ENCODE measurements around the gene IGSF9.

Gene IGSF9

GRCh38 chr1:159882527-159882862, 62.9 kb downstream of the IGSF9 start:
- Histone ChIP-seq H3K4me1 (ENCODE audit: control extremely low read depth in 1 of 4, control insufficient read depth in 4 of 4, insufficient read depth in 4 of 4, low read length in 3 of 4) (peaks cover 0 to 25% (median 13%) of the 10 kb centered on the region in 4 experiments), H3K9me3 (ENCODE audit: control extremely low read depth in 1 of 5, control insufficient read depth in 4 of 5, insufficient read depth in 2 of 5, low read depth in 1 of 5, low read length in 4 of 5) (no peaks in the 10 kb centered on the region), H3K27ac (ENCODE audit: insufficient read depth in 1 of 2, low read depth in 1 of 2, low read length in 2 of 2, poor library complexity in 1 of 2, severe bottlenecking in 2 of 2) (no peak overlapping the region), H3K27me3 (replicated peaks in 2 of 5; ENCODE audit: control insufficient read depth in 4 of 5, insufficient read depth in 5 of 5, low read length in 4 of 5) (no peaks in the 10 kb centered on the region), H3K36me3 (ENCODE audit: control insufficient read depth in 4 of 4, insufficient read depth in 4 of 4, low read length in 3 of 4) (no peaks in the 10 kb centered on the region), H3K4me3 (ENCODE audit: control insufficient read depth in 1 of 7, extremely low read depth in 1 of 7, insufficient read depth in 4 of 7, low read depth in 2 of 7, low read length in 6 of 7) (no peak overlapping the region)
- ChIA-PET POLR2A (interaction anchor here (1.0 kb wide), 1 partner anchor 40 kb away, joined by 3 read pairs; no protein-coding TSS in a partner anchor), CTCF (interaction anchor here (5.2 to 5.9 kb wide), 2 partner anchors 10 to 84 kb away, joined by 27 to 57 read pairs; no protein-coding TSS in a partner anchor)
- WGBS (ENCODE audit: insufficient coverage): no CpG with 5 or more reads among the region's 2 CpGs
- DNase-seq: no peak

- POLR2A ChIA-PET: interaction anchor here (1.0 kb wide), 1 partner anchor 41 kb away, joined by 3 read pairs; no protein-coding TSS in a partner anchor
- Histone ChIP-seq H3K4me1 (ENCODE audit: control extremely low read depth in 1 of 4, control insufficient read depth in 4 of 4, insufficient read depth in 4 of 4, low read length in 3 of 4) (peaks cover 0 to 25% (median 13%) of the 10 kb centered on the region in 4 experiments), H3K27me3 (replicated peaks in 2 of 5; ENCODE audit: control insufficient read depth in 4 of 5, insufficient read depth in 5 of 5, low read length in 4 of 5) (no peaks in the 10 kb centered on the region), H3K36me3 (ENCODE audit: control insufficient read depth in 4 of 4, insufficient read depth in 4 of 4, low read length in 3 of 4) (no peaks in the 10 kb centered on the region), H3K4me3 (ENCODE audit: control insufficient read depth in 1 of 7, extremely low read depth in 1 of 7, insufficient read depth in 4 of 7, low read depth in 2 of 7, low read length in 6 of 7) (no peak overlapping the region), H3K9me3 (ENCODE audit: control extremely low read depth in 1 of 5, control insufficient read depth in 4 of 5, insufficient read depth in 2 of 5, low read depth in 1 of 5, low read length in 4 of 5) (no peaks in the 10 kb centered on the region), H3K27ac (ENCODE audit: insufficient read depth in 1 of 2, low read depth in 1 of 2, low read length in 2 of 2, poor library complexity in 1 of 2, severe bottlenecking in 2 of 2) (no peak overlapping the region)
- peak; percentile 43 to 58 (median 47) for DNase-seq
- WGBS (ENCODE audit: insufficient coverage): 68% methylated on average over 5 of the region's 6 CpGs
- CTCF ChIA-PET: interaction anchor here (5.2 to 5.9 kb wide), 2 partner anchors 10 to 83 kb away, joined by 27 to 57 read pairs; no protein-coding TSS in a partner anchor
These were observed 63.5 kb downstream of the IGSF9 start for GRCh38 chr1:159881622-159882526.

- H3K27ac ChIP-seq (ENCODE audit: insufficient read depth in 1 of 2, low read depth in 1 of 2, low read length in 2 of 2, poor library complexity in 1 of 2, severe bottlenecking in 2 of 2): no peak overlapping the region
- ChIA-PET CTCF (interaction anchor here (1.0 to 5.9 kb wide), 8 partner anchors 11 to 81 kb away, joined by 3 to 57 read pairs (median 4); partner anchors contain the start of gene FCRL6), POLR2A (no interaction called here)
- no peak overlapping the region for H3K4me3 ChIP-seq (ENCODE audit: control insufficient read depth in 1 of 7, extremely low read depth in 1 of 7, insufficient read depth in 4 of 7, low read depth in 2 of 7, low read length in 6 of 7)
- H3K27me3 ChIP-seq (replicated peaks in 2 of 5; ENCODE audit: control insufficient read depth in 4 of 5, insufficient read depth in 5 of 5, low read length in 4 of 5): no peaks in the 10 kb centered on the region
- 72% methylated on average over 3 of the region's 3 CpGs for WGBS (ENCODE audit: insufficient coverage)
- peak in 2 of 3 donors; percentile 59 to 61 for DNase-seq
- no peaks in the 10 kb centered on the region for H3K9me3 ChIP-seq (ENCODE audit: control extremely low read depth in 1 of 5, control insufficient read depth in 4 of 5, insufficient read depth in 2 of 5, low read depth in 1 of 5, low read length in 4 of 5)
- H3K4me1 ChIP-seq (ENCODE audit: control extremely low read depth in 1 of 4, control insufficient read depth in 4 of 4, insufficient read depth in 4 of 4, low read length in 3 of 4): peaks cover 0 to 25% (median 13%) of the 10 kb centered on the region in 4 experiments
- H3K36me3 ChIP-seq (ENCODE audit: control insufficient read depth in 4 of 4, insufficient read depth in 4 of 4, low read length in 3 of 4): no peaks in the 10 kb centered on the region
These were observed 65.0 kb downstream of the IGSF9 start for GRCh38 chr1:159880430-159880829.

GRCh38 chr1:159879977-159880376, 65.4 kb downstream of the IGSF9 start:
- 7% methylated on average over 3 of the region's 4 CpGs for WGBS (ENCODE audit: insufficient coverage)
- no peak overlapping the region for H3K4me3 ChIP-seq (ENCODE audit: control insufficient read depth in 1 of 7, extremely low read depth in 1 of 7, insufficient read depth in 4 of 7, low read depth in 2 of 7, low read length in 6 of 7)
- POLR2A ChIA-PET: no interaction called here
- peaks cover 0 to 25% (median 13%) of the 10 kb centered on the region in 4 experiments for H3K4me1 ChIP-seq (ENCODE audit: control extremely low read depth in 1 of 4, control insufficient read depth in 4 of 4, insufficient read depth in 4 of 4, low read length in 3 of 4)
- peak; percentile 71 to 89 (median 88) for DNase-seq
- H3K27ac ChIP-seq (ENCODE audit: insufficient read depth in 1 of 2, low read depth in 1 of 2, low read length in 2 of 2, poor library complexity in 1 of 2, severe bottlenecking in 2 of 2): no peak overlapping the region
- H3K27me3 ChIP-seq (replicated peaks in 2 of 5; ENCODE audit: control insufficient read depth in 4 of 5, insufficient read depth in 5 of 5, low read length in 4 of 5): no peaks in the 10 kb centered on the region
- CTCF ChIA-PET: interaction anchor here (1.0 to 5.9 kb wide), 10 partner anchors 10 to 124 kb away, joined by 3 to 57 read pairs (median 4); partner anchors contain the start of gene FCRL6
- H3K9me3 ChIP-seq (ENCODE audit: control extremely low read depth in 1 of 5, control insufficient read depth in 4 of 5, insufficient read depth in 2 of 5, low read depth in 1 of 5, low read length in 4 of 5): no peaks in the 10 kb centered on the region
- no peaks in the 10 kb centered on the region for H3K36me3 ChIP-seq (ENCODE audit: control insufficient read depth in 4 of 4, insufficient read depth in 4 of 4, low read length in 3 of 4)

- no peaks in the 10 kb centered on the region for H3K27me3 ChIP-seq (replicated peaks in 2 of 5; ENCODE audit: control insufficient read depth in 4 of 5, insufficient read depth in 5 of 5, low read length in 4 of 5)
- CTCF ChIA-PET: interaction anchor here (0.9 to 5.9 kb wide), 8 partner anchors 9 to 129 kb away, joined by 3 to 57 read pairs (median 4); no protein-coding TSS in a partner anchor
- 92% methylated on average over 1 of the region's 3 CpGs for WGBS (ENCODE audit: insufficient coverage)
- no peaks in the 10 kb centered on the region for H3K36me3 ChIP-seq (ENCODE audit: control insufficient read depth in 4 of 4, insufficient read depth in 4 of 4, low read length in 3 of 4)
- H3K4me3 ChIP-seq (ENCODE audit: control insufficient read depth in 1 of 7, extremely low read depth in 1 of 7, insufficient read depth in 4 of 7, low read depth in 2 of 7, low read length in 6 of 7): no peak overlapping the region
- peaks cover 0 to 25% (median 13%) of the 10 kb centered on the region in 4 experiments for H3K4me1 ChIP-seq (ENCODE audit: control extremely low read depth in 1 of 4, control insufficient read depth in 4 of 4, insufficient read depth in 4 of 4, low read length in 3 of 4)
- POLR2A ChIA-PET: no interaction called here
- H3K27ac ChIP-seq (ENCODE audit: insufficient read depth in 1 of 2, low read depth in 1 of 2, low read length in 2 of 2, poor library complexity in 1 of 2, severe bottlenecking in 2 of 2): no peak overlapping the region
- DNase-seq: no peak
- H3K9me3 ChIP-seq (ENCODE audit: control extremely low read depth in 1 of 5, control insufficient read depth in 4 of 5, insufficient read depth in 2 of 5, low read depth in 1 of 5, low read length in 4 of 5): no peaks in the 10 kb centered on the region
These were observed 66.3 kb downstream of the IGSF9 start for GRCh38 chr1:159879136-159879535.

- peaks cover 0 to 25% (median 13%) of the 10 kb centered on the region in 4 experiments for H3K4me1 ChIP-seq (ENCODE audit: control extremely low read depth in 1 of 4, control insufficient read depth in 4 of 4, insufficient read depth in 4 of 4, low read length in 3 of 4)
These were observed 67.5 kb downstream of the IGSF9 start for GRCh38 chr1:159877695-159878444.

More at GRCh38 chr1:159877695-159878444, 67.5 kb downstream of the IGSF9 start:
- 100% methylated on average over 5 of the region's 6 CpGs for WGBS (ENCODE audit: insufficient coverage)
- POLR2A ChIA-PET: interaction anchor here (0.8 kb wide), 1 partner anchor 12 kb away, joined by 3 read pairs; no protein-coding TSS in a partner anchor
- Histone ChIP-seq H3K27me3 (replicated peaks in 2 of 5; ENCODE audit: control insufficient read depth in 4 of 5, insufficient read depth in 5 of 5, low read length in 4 of 5) (no peaks in the 10 kb centered on the region), H3K36me3 (ENCODE audit: control insufficient read depth in 4 of 4, insufficient read depth in 4 of 4, low read length in 3 of 4) (no peaks in the 10 kb centered on the region), H3K4me3 (ENCODE audit: control insufficient read depth in 1 of 7, extremely low read depth in 1 of 7, insufficient read depth in 4 of 7, low read depth in 2 of 7, low read length in 6 of 7) (no peak overlapping the region), H3K27ac (ENCODE audit: insufficient read depth in 1 of 2, low read depth in 1 of 2, low read length in 2 of 2, poor library complexity in 1 of 2, severe bottlenecking in 2 of 2) (no peak overlapping the region), H3K9me3 (ENCODE audit: control extremely low read depth in 1 of 5, control insufficient read depth in 4 of 5, insufficient read depth in 2 of 5, low read depth in 1 of 5, low read length in 4 of 5) (no peaks in the 10 kb centered on the region)
- DNase-seq: no peak
- CTCF ChIA-PET: interaction anchor here (5.2 to 5.9 kb wide), 2 partner anchors 14 to 79 kb away, joined by 27 to 57 read pairs; no protein-coding TSS in a partner anchor

Data from common myeloid progenitor, CD34-positive (primary cell).